ENCODE measurements around the gene PTCH1.

DNA sequence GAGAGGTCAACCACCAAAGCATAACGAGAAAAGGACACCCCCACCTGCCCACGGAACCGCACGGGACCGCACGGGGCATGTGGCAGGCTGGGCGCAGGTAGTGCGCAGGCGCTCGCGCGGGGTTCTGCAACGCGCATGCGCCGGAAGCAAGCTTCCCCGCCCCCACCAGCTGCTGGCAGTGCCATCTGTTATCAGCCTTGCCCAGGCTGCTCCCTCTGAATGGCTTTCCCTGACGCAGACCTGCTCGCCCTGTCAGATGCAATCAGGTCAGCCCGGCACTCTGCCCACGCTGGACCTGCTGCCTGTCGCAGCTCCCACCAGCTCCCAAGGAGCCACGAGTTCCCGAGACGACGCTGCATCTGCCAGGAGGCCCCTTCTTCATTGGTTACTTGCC lies 22.8 kb downstream of the PTCH1 start:
- TF ChIP-seq POLR2AphosphoS5 (IDR thresholded peaks at IDR 0.05; ENCODE audit: borderline replicate concordance, low read depth, low read length) (no peak), EZH2 (IDR thresholded peaks at IDR 0.05) (no peak)
